Caco-2 (cell line): Measurements from ENCODE around the gene HDAC9. TPM values are rescaled to one million over a fixed set of nuclear protein-coding genes. Genes with fewer than 3 reads are reported as not detected.
"Not testable (repeated sequence)": the region's sequence is repeated elsewhere in the genome, so short reads cannot be mapped to it uniquely, and the experiment has no call there.

Experiments
- BruUV-seq: library from RNA; stranded (reverse); fragments of 400-500 nt; replicated peaks from 2 replicates; lab custom pipeline; 2021; lab: Mats Ljungman, UMichigan
- CTCF ChIA-PET: fragments of 300-600 bp; sonication (Branson Sonifier 250); formaldehyde crosslinking; loops from one replicate; lab custom pipeline; 2022; ENCODE audit warnings: antibody characterized with exemption; lab: Charles Lee
- POLR2A ChIA-PET: fragments of 300-600 bp; sonication (Branson Sonifier 250); formaldehyde crosslinking; loops from one replicate; lab custom pipeline; 2022; ENCODE audit warnings: antibody characterized with exemption; lab: Charles Lee
- DNase-seq, 2 experiments: peaks; one replicate each; pipeline versions ENCODE4 v3.0.0 to v3.0.0-alpha.2; 2020 to 2022
- H3K27me3 ChIP-seq: replicated peaks from 2 replicates; pipeline ENCODE4 v1.6.0; 2011; ENCODE audit warnings: low read length; ENCODE audit not compliant: control insufficient read depth, insufficient read depth
- H3K36me3 ChIP-seq: 2 replicates; pipeline ENCODE4 v1.5.1; 2011; ENCODE audit warnings: low read length; ENCODE audit not compliant: control insufficient read depth, insufficient read depth
- H3K4me1 ChIP-seq: fragments of 250-450 bp; sonication (Bioruptor Pico); 2 replicates; pipeline ENCODE4 v1.5.1; 2020; ENCODE audit warnings: mild to moderate bottlenecking
- H3K4me3 ChIP-seq: 2 replicates; pipeline ENCODE4 v1.5.1; 2011; ENCODE audit warnings: low read depth, mild to moderate bottlenecking, control low read depth, low read length
- H3K9me3 ChIP-seq: fragments of 250-450 bp; sonication (Bioruptor Pico); 2 replicates; pipeline ENCODE4 v1.5.1; 2020; ENCODE audit warnings: mild to moderate bottlenecking, moderate library complexity
- H3K27ac Mint-ChIP-seq: one replicate; pipeline ENCODE4 v1.8.0; 2022; ENCODE audit warnings: mixed read lengths; ENCODE audit not compliant: unreplicated experiment
- H3K27me3 Mint-ChIP-seq: one replicate; pipeline ENCODE4 v1.8.0; 2022; ENCODE audit warnings: mixed read lengths; ENCODE audit not compliant: insufficient read depth, unreplicated experiment
- H3K36me3 Mint-ChIP-seq: one replicate; pipeline ENCODE4 v1.8.0; 2022; ENCODE audit warnings: mild to moderate bottlenecking, mixed read lengths; ENCODE audit not compliant: insufficient read depth, unreplicated experiment
- H3K4me1 Mint-ChIP-seq: one replicate; pipeline ENCODE4 v1.8.0; 2022; ENCODE audit warnings: low read depth, mixed read lengths; ENCODE audit not compliant: unreplicated experiment
- H3K4me3 Mint-ChIP-seq: one replicate; pipeline ENCODE4 v1.8.0; 2022; ENCODE audit warnings: mild to moderate bottlenecking, moderate library complexity, mixed read lengths; ENCODE audit not compliant: unreplicated experiment
- H3K9me3 Mint-ChIP-seq: one replicate; pipeline ENCODE4 v1.8.0; 2022; ENCODE audit warnings: mixed read lengths; ENCODE audit not compliant: unreplicated experiment
- CTCF ChIP-seq, 2 experiments: fragments of 200-600 bp in 1 of 2; IDR thresholded peaks; 1 replicate in 1 of 2; 2 replicates in 1 of 2; pipeline versions ENCODE4 v1.5.1 to v1.8.0; 2011 to 2022; ENCODE audit warnings: antibody characterized with exemption in 1 of 2, control low read depth in 1 of 2, inconsistent platforms in 1 of 2, low read depth in 1 of 2, low read length in 1 of 2, mild to moderate bottlenecking in 1 of 2, moderate library complexity in 1 of 2; ENCODE audit not compliant: insufficient read depth in 1 of 2, severe bottlenecking in 1 of 2, unreplicated experiment in 1 of 2
- intact Hi-C: fragments of 100-400 bp; cut with micrococcal nuclease; formaldehyde crosslinking; loops from one replicate; pipeline ENCODE4 v1.10.0; 2022; ENCODE audit not compliant: unreplicated experiment
- total RNA-seq: library from RNA; stranded (reverse); gene quantifications from 2 replicates; pipeline ENCODE4 v1.2.3, GENCODE V29; 2022

Gene HDAC9
- total RNA-seq, 1 experiment from 2014 or later, result 0.27 TPM

GRCh38 chr7:18727115-18727870 is 231.7 kb downstream of the HDAC9 start:
- no peak overlapping the region for H3K4me3 ChIP-seq
- H3K4me1 Mint-ChIP-seq, result no peaks in the 10 kb centered on the region
- H3K9me3 Mint-ChIP-seq, result no peaks in the 10 kb centered on the region
- no peak for DNase-seq
- no peaks in the 10 kb centered on the region for H3K36me3 ChIP-seq
- TF ChIP-seq CTCF (IDR thresholded peaks at IDR 0.05; ENCODE audit: insufficient read depth in 1 of 2, low read depth in 1 of 2, low read length in 1 of 2, severe bottlenecking in 1 of 2, unreplicated experiment in 1 of 2), result no peak
- no peaks in the 10 kb centered on the region for H3K4me1 ChIP-seq
- H3K27me3 ChIP-seq, result no peaks in the 10 kb centered on the region
- no TSS peak for BruUV-seq
- intact Hi-C loops, result no loop called here
- no peak overlapping the region for H3K27ac Mint-ChIP-seq
- no peaks in the 10 kb centered on the region for H3K36me3 Mint-ChIP-seq
- ChIA-PET CTCF (no interaction called here), POLR2A (no interaction called here)
- no peaks in the 10 kb centered on the region for H3K27me3 Mint-ChIP-seq
- H3K4me3 Mint-ChIP-seq, result no peak overlapping the region
- no peaks in the 10 kb centered on the region for H3K9me3 ChIP-seq

- H3K4me3 ChIP-seq, H3K36me3 ChIP-seq, H3K27ac Mint-ChIP-seq, BruUV-seq, H3K4me1 ChIP-seq, H3K9me3 ChIP-seq, H3K27me3 Mint-ChIP-seq, intact Hi-C loops, H3K4me3 Mint-ChIP-seq, POLR2A ChIA-PET, CTCF ChIA-PET, H3K4me1 Mint-ChIP-seq, H3K9me3 Mint-ChIP-seq, H3K27me3 ChIP-seq, DNase-seq, H3K36me3 Mint-ChIP-seq: not testable (repeated sequence)
Observed at GRCh38 chr7:18736012-18736411, 240.5 kb downstream of the HDAC9 start.

- H3K27me3 ChIP-seq, result no peaks in the 10 kb centered on the region
- no peak overlapping the region for H3K27ac Mint-ChIP-seq
- no peaks in the 10 kb centered on the region for H3K9me3 Mint-ChIP-seq
- no TSS peak for BruUV-seq
- H3K27me3 Mint-ChIP-seq, result no peaks in the 10 kb centered on the region
- H3K36me3 ChIP-seq, result no peaks in the 10 kb centered on the region
- H3K4me1 Mint-ChIP-seq, result no peaks in the 10 kb centered on the region
- ChIA-PET CTCF (no interaction called here), POLR2A (no interaction called here)
- DNase-seq, result no peak
- no peak for TF ChIP-seq CTCF (IDR thresholded peaks at IDR 0.05; ENCODE audit: insufficient read depth in 1 of 2, low read depth in 1 of 2, low read length in 1 of 2, severe bottlenecking in 1 of 2, unreplicated experiment in 1 of 2)
- H3K4me3 ChIP-seq, result no peak overlapping the region
- no peak overlapping the region for H3K4me3 Mint-ChIP-seq
- intact Hi-C loops, result no loop called here
- H3K4me1 ChIP-seq, result no peaks in the 10 kb centered on the region
- H3K9me3 ChIP-seq, result no peaks in the 10 kb centered on the region
- no peaks in the 10 kb centered on the region for H3K36me3 Mint-ChIP-seq
Observed at GRCh38 chr7:18740579-18740988, 245.0 kb downstream of the HDAC9 start.
